ENCODE results near the gene CD69.

DNA sequence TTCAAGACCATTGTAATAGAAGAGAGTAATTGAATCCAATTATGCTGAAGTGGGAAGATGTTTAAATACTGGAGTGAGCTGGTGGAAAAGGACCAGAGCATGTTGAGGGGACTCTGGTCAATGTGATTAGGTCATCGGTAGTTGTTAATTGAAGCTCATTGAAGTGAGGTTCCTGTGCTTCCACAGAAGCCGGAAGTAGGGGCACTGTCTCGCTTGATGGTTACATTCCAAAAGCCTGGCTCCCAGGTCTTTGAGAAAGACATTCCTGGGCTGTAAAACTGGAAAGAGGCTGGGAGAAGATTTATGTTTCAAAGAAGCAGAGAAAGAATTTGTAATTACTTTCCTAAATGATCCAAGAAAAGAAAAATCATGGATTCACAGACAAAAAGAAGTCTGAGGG lies 15.5 kb downstream of the CD69 start:
- TF ChIP-seq POLR2A (IDR thresholded peaks at IDR 0.05) = no peak
- TF ChIP-seq, protein P1, sequence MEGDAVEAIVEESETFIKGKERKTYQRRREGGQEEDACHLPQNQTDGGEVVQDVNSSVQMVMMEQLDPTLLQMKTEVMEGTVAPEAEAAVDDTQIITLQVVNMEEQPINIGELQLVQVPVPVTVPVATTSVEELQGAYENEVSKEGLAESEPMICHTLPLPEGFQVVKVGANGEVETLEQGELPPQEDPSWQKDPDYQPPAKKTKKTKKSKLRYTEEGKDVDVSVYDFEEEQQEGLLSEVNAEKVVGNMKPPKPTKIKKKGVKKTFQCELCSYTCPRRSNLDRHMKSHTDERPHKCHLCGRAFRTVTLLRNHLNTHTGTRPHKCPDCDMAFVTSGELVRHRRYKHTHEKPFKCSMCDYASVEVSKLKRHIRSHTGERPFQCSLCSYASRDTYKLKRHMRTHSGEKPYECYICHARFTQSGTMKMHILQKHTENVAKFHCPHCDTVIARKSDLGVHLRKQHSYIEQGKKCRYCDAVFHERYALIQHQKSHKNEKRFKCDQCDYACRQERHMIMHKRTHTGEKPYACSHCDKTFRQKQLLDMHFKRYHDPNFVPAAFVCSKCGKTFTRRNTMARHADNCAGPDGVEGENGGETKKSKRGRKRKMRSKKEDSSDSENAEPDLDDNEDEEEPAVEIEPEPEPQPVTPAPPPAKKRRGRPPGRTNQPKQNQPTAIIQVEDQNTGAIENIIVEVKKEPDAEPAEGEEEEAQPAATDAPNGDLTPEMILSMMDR (IDR thresholded peaks at IDR 0.05 in 4 of 5, conservative IDR thresholded peaks at IDR 0.05 in 1 of 5) = no peak

Measured in gastrocnemius medialis (tissue), 4 donors.